AG09319 (cell line): ENCODE measurements around the gene ANKRD28.

Experiments
- DNase-seq: peaks from one replicate; pipeline ENCODE4 v3.0.0-alpha.2; 2010; ENCODE audit warnings: low read depth; ENCODE audit errors: extremely low read depth
- CTCF ChIP-seq: IDR thresholded peaks from 2 replicates; pipeline ENCODE4 v1.5.1; 2011; ENCODE audit warnings: low read depth, mild to moderate bottlenecking, inconsistent platforms, low read length, moderate library complexity

ANKRD28 gene

DNA sequence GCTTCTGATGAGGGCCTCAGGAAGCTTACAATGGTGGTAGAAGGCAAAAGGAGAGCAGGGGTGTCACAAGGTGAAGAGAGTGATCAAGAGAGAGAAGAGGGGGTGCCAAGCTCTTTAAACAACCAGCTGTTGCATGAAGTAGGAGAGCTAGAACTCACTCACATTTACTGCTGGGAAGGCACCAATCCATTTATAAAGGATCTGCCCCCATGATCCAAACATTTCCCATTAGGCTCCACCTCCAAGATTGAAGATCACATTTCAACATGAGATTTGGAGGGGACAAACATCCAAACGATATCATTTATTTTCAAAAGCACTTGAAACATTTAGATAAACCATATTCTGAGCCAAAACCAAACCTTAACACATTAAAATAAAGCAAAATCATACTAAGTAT, 26.3 kb downstream of the ANKRD28 start:
- TF ChIP-seq CTCF, result no peak
- DNase-seq, result no peak

- DNase-seq, result no peak
- no peak for TF ChIP-seq CTCF
Measured at GRCh38 chr3:15769256-15769915, 28.4 kb downstream of the ANKRD28 start.

DNA sequence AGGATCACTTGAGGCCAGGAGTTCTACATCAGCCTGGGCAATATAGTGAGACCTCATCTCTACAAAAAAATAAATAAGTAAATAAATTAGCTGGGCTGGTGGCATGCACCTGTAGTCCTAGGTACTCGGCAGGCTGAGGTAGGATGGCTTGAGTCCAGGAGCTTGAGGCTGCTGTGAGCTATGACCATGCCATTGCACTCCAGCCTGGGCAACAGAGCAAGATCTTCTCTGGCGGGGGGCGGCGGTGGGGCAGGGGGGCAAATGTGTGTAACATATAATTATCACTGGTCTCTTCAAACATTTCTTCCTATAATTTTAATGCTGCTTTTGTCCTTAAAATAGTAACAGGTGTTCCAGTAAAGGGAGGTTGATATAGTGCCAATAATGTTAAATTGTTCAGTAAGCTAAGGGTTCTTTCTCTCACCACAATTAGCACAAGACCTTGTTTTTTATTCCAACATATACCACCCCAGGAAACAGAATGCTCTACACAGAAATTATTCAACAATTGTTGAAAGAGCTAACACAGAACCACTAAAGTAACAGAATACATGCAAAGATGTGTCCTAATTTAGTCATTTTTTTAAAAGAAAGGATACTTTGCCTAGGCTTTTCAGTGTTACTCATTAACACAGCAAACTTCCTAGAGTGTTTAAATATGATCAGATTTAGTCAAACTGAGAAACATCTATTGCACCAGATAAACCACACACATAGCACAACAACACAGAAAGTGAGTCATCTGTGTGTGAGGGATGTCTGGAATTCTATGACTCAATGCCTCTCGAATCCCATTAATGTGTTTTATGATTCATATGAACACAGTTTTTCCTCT, 29.1 kb downstream of the ANKRD28 start:
- peak; percentile 80 for DNase-seq
- no peak for TF ChIP-seq CTCF

DNA sequence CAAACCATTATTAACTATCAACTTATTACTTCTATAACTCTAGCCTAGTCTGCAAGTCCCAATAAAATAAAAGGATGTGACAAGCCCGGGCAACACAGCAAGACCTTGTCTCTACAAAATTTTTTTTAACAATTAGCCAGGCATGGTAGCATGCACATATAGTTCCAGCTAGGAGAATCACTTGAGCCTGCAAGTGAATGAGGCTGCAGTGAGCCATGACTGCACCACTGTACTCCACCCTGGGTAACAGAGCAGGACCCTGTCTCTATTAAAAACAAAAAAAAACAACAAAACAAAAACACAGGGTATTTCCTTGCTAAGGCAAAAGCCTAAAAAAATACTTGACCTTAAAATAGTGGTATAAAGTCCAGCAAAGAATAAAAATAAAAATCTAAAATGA, 31.4 kb downstream of the ANKRD28 start:
- no peak for TF ChIP-seq CTCF
- no peak for DNase-seq

DNA sequence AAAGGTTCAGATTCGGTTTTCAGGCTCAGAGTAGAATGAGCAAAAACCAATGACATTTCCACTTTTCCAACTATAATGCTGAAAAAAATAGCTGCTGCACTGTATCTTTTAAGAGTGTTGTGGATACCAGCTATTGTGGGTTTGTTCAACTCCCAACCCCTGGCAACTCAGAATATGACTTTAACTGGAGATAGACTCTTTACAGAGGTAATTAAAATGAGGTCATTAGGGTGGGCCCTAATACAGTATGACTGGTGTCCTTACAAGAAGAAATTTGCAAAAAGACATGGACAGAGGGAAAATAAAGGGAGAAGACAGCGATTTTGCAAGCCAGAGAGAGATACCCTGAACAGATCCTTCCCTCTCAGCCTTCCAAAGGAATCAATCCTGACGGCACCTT, 39.5 kb downstream of the ANKRD28 start:
- TF ChIP-seq CTCF, result no peak
- DNase-seq, result no peak

GRCh38 chr3:15757824-15758223, 40.0 kb downstream of the ANKRD28 start:
- TF ChIP-seq CTCF, result no peak
- DNase-seq, result no peak

- DNase-seq, result no peak
- no peak for TF ChIP-seq CTCF
Measured at GRCh38 chr3:15756505-15756904, 41.3 kb downstream of the ANKRD28 start.
